H9 (cell line): ENCODE measurements around the gene TGIF1. TPM values are rescaled to one million over a fixed set of nuclear protein-coding genes. Genes with fewer than 3 reads are reported as not detected.

Experiments used
- DNase-seq: peaks from one replicate; pipeline ENCODE4 v3.0.0-alpha.2; 2017
- H2AFZ ChIP-seq: one replicate; pipeline ENCODE4 v1.6.1; 2013; ENCODE audit warnings: mild to moderate bottlenecking, low read length, control low read depth, moderate library complexity
- H2AK5ac ChIP-seq: 2 replicates; pipeline ENCODE4 v1.6.1; 2013; ENCODE audit warnings: low read length, control low read depth, mixed read lengths; ENCODE audit not compliant: insufficient read length
- H2BK120ac ChIP-seq: one replicate; pipeline ENCODE4 v1.6.1; 2013; ENCODE audit warnings: low read depth, mild to moderate bottlenecking, low read length, control low read depth, inconsistent platforms; ENCODE audit not compliant: poor library complexity, severe bottlenecking
- H2BK12ac ChIP-seq: 2 replicates; pipeline ENCODE4 v1.6.1; 2013; ENCODE audit warnings: low read length, control low read depth, mixed read lengths, low read depth; ENCODE audit not compliant: insufficient read length
- H2BK15ac ChIP-seq: 2 replicates; pipeline ENCODE4 v1.6.1; 2013; ENCODE audit warnings: low read depth, low read length, control low read depth
- H2BK20ac ChIP-seq: one replicate; pipeline ENCODE4 v1.6.1; 2013; ENCODE audit warnings: low read depth, mild to moderate bottlenecking, low read length, control low read depth, inconsistent platforms; ENCODE audit not compliant: poor library complexity, severe bottlenecking
- H2BK5ac ChIP-seq: 2 replicates; pipeline ENCODE4 v1.6.1; 2013; ENCODE audit warnings: low read length, control low read depth, mixed read lengths; ENCODE audit not compliant: insufficient read length
- H3K14ac ChIP-seq: 2 replicates; pipeline ENCODE4 v1.6.1; 2013; ENCODE audit warnings: low read length, control low read depth; ENCODE audit not compliant: insufficient read depth
- H3K18ac ChIP-seq: 2 replicates; pipeline ENCODE4 v1.6.1; 2013; ENCODE audit warnings: low read depth, mild to moderate bottlenecking, mixed read lengths, low read length, control low read depth; ENCODE audit not compliant: insufficient read length
- H3K23ac ChIP-seq: 2 replicates; pipeline ENCODE4 v1.6.1; 2013; ENCODE audit warnings: low read length, control low read depth, mixed read lengths, low read depth; ENCODE audit not compliant: insufficient read length
- H3K23me2 ChIP-seq: 2 replicates; pipeline ENCODE4 v1.6.1; 2013; ENCODE audit warnings: low read depth, mild to moderate bottlenecking, mixed read lengths, low read length, control low read depth; ENCODE audit not compliant: insufficient read length, poor library complexity, severe bottlenecking
- H3K27ac ChIP-seq: 2 replicates; pipeline ENCODE4 v1.5.1; 2013; ENCODE audit warnings: low read length, control low read depth, mixed read lengths, low read depth; ENCODE audit not compliant: insufficient read length
- H3K27me3 ChIP-seq: 2 replicates; pipeline ENCODE4 v1.6.1; 2013; ENCODE audit warnings: low read length, control low read depth, inconsistent platforms; ENCODE audit not compliant: insufficient read depth
- H3K4ac ChIP-seq: 2 replicates; pipeline ENCODE4 v1.6.1; 2013; ENCODE audit warnings: low read depth, mild to moderate bottlenecking, control low read depth, inconsistent platforms, low read length, moderate library complexity
- H3K4me1 ChIP-seq: 2 replicates; pipeline ENCODE4 v1.6.1; 2013; ENCODE audit warnings: low read length, control low read depth, inconsistent platforms; ENCODE audit not compliant: insufficient read depth
- H3K4me2 ChIP-seq: 2 replicates; pipeline ENCODE4 v1.6.1; 2013; ENCODE audit warnings: low read length, control low read depth, mixed read lengths; ENCODE audit not compliant: insufficient read length, insufficient read depth
- H3K56ac ChIP-seq: 2 replicates; pipeline ENCODE4 v1.6.1; 2013; ENCODE audit warnings: low read depth, mild to moderate bottlenecking, mixed read lengths, low read length, control low read depth; ENCODE audit not compliant: insufficient read length
- H3K79me1 ChIP-seq: 2 replicates; pipeline ENCODE4 v1.6.1; 2013; ENCODE audit warnings: low read depth, mild to moderate bottlenecking, moderate library complexity, low read length, control low read depth, inconsistent platforms; ENCODE audit not compliant: insufficient read depth, poor library complexity, severe bottlenecking
- H3K79me2 ChIP-seq: 2 replicates; pipeline ENCODE4 v1.6.1; 2013; ENCODE audit warnings: low read length, control low read depth, inconsistent platforms; ENCODE audit not compliant: insufficient read depth
- H3K9ac ChIP-seq: 2 replicates; pipeline ENCODE4 v1.6.1; 2013; ENCODE audit warnings: low read length, control low read depth, mixed read lengths; ENCODE audit not compliant: insufficient read length; ENCODE audit errors: extremely low read depth
- H3K9me3 ChIP-seq: one replicate; pipeline ENCODE4 v1.6.1; 2013; ENCODE audit warnings: low read depth, low read length, inconsistent platforms; ENCODE audit not compliant: control insufficient read depth
- H3T11ph ChIP-seq: one replicate; pipeline ENCODE4 v1.6.1; 2013; ENCODE audit warnings: mild to moderate bottlenecking, low read length, control low read depth, inconsistent platforms
- H4K20me1 ChIP-seq: one replicate; pipeline ENCODE4 v1.6.1; 2013; ENCODE audit not compliant: control insufficient read depth, insufficient read length, insufficient read depth
- H4K5ac ChIP-seq: 2 replicates; pipeline ENCODE4 v1.6.1; 2013; ENCODE audit warnings: low read depth, mild to moderate bottlenecking, mixed read lengths, low read length, control low read depth; ENCODE audit not compliant: insufficient read length
- H4K8ac ChIP-seq: replicated peaks from 2 replicates; pipeline ENCODE4 v1.6.1; 2013; ENCODE audit warnings: low read length, control low read depth, mixed read lengths, low read depth; ENCODE audit not compliant: insufficient read length
- H4K91ac ChIP-seq: 2 replicates; pipeline ENCODE4 v1.6.1; 2013; ENCODE audit warnings: low read depth, mild to moderate bottlenecking, moderate library complexity, mixed read lengths, low read length, control low read depth; ENCODE audit not compliant: insufficient read length
- H3K27ac Mint-ChIP-seq, 3 experiments: 2 replicates in 2 of 3; 3 replicates in 1 of 3; pipeline ENCODE4 v1.8.0; 2020 to 2021; ENCODE audit warnings: mixed read lengths in 3 of 3, mild to moderate bottlenecking in 1 of 3, moderate library complexity in 1 of 3
- H3K27me3 Mint-ChIP-seq: 2 replicates; pipeline ENCODE4 v1.8.0; 2021; ENCODE audit warnings: low read depth, mild to moderate bottlenecking, moderate library complexity, mixed read lengths
- H3K36me3 Mint-ChIP-seq, 3 experiments: 2 replicates in 2 of 3; 3 replicates in 1 of 3; pipeline ENCODE4 v1.8.0; 2020 to 2021; ENCODE audit warnings: low read depth in 3 of 3, mixed read lengths in 3 of 3; ENCODE audit not compliant: insufficient read depth in 1 of 3
- H3K4me1 Mint-ChIP-seq, 2 experiments: 2 replicates each; pipeline ENCODE4 v1.8.0; 2020; ENCODE audit warnings: mixed read lengths in 2 of 2
- H3K4me3 Mint-ChIP-seq, 2 experiments: 2 replicates in 1 of 2; 3 replicates in 1 of 2; pipeline ENCODE4 v1.8.0; 2020 to 2021; ENCODE audit warnings: mild to moderate bottlenecking in 2 of 2, mixed read lengths in 2 of 2, moderate library complexity in 1 of 2
- H3K9me3 Mint-ChIP-seq, 2 experiments: 2 replicates in 1 of 2; 3 replicates in 1 of 2; pipeline ENCODE4 v1.8.0; 2020; ENCODE audit warnings: mild to moderate bottlenecking in 2 of 2, mixed read lengths in 2 of 2, moderate library complexity in 1 of 2
- CTCF ChIP-seq: fragments of 200-600 bp; sonication (generic); conservative IDR thresholded peaks from 3 replicates; pipeline ENCODE4 v1.8.0; 2021; ENCODE audit warnings: antibody characterized with exemption, mild to moderate bottlenecking
- WGBS: extraction: QIAGEN DNeasy Blood & Tissue Kit; methylation state at CpG from one replicate; pipeline ENCODE4 v1.1.7; 2013; ENCODE audit warnings: missing lambda C conversion rate, low lambda C conversion rate, mixed read lengths; ENCODE audit not compliant: insufficient read length; ENCODE audit errors: extremely low coverage; 5-methylcytosine and 5-hydroxymethylcytosine counted together
- total RNA-seq: library from RNA; stranded (reverse); gene quantifications from 2 replicates; pipeline ENCODE4 v1.2.1, GENCODE V29; 2021

The TGIF1 gene
- total RNA-seq, 1 experiment from 2014 or later: 261 TPM

GRCh38 chr18:3426074-3426473, 23.9 kb upstream of the TGIF1 start:
- Histone ChIP-seq H3K27me3 (no peaks in the 10 kb centered on the region), H3K56ac (no peak overlapping the region), H2BK15ac (no peak overlapping the region), H2AK5ac (no peak overlapping the region), H3K27ac (no peak overlapping the region), H4K5ac (no peak overlapping the region), H3K9ac (no peak overlapping the region), H4K8ac (no peak overlapping the region), H3K4me1 (no peaks in the 10 kb centered on the region; the same call in 1 of the 2 replicates), H3K23ac (no peak overlapping the region), H3T11ph (no peak overlapping the region), H2BK20ac (no peak overlapping the region), H4K91ac (no peak overlapping the region), H3K79me1 (no peaks in the 10 kb centered on the region), H3K79me2 (no peaks in the 10 kb centered on the region), H3K4me2 (no peak overlapping the region), H3K23me2 (no peaks in the 10 kb centered on the region), H2BK12ac (no peak overlapping the region), H3K4ac (no peak overlapping the region), H2BK120ac (no peak overlapping the region), H2BK5ac (no peak overlapping the region), H3K9me3 (no peaks in the 10 kb centered on the region), H3K14ac (no peak overlapping the region), H3K18ac (no peak overlapping the region), H4K20me1 (no peaks in the 10 kb centered on the region), H2AFZ (no peak overlapping the region)
- no peaks in the 10 kb centered on the region; a peak in 1 of 5 replicates for H3K9me3 Mint-ChIP-seq
- H3K36me3 Mint-ChIP-seq: peaks cover 0 to 2% (median 0%) of the 10 kb centered on the region in 3 experiments; a peak in 2 of 7 replicates
- H3K4me3 Mint-ChIP-seq: no peak overlapping the region
- TF ChIP-seq CTCF: no peak
- no peak overlapping the region for H3K27ac Mint-ChIP-seq
- WGBS: no CpG with 5 or more reads among the region's 4 CpGs
- peaks cover 4 to 8% of the 10 kb centered on the region in 2 experiments; a peak in 3 of 4 replicates for H3K4me1 Mint-ChIP-seq
- H3K27me3 Mint-ChIP-seq: no peaks in the 10 kb centered on the region
- no peak for DNase-seq
